Hepatocyte (in vitro differentiated cells): ENCODE results near the gene RD3L. TPM values are rescaled to one million over a fixed set of nuclear protein-coding genes. Genes with fewer than 3 reads are reported as not detected.

ENCODE experiments used
- DNase-seq: peaks from one replicate; pipeline ENCODE4 v3.0.0-alpha.2; 2016; ENCODE audit warnings: low spot score
- H2AFZ ChIP-seq: fragments of 200-600 bp; sonication (generic); 2 replicates; pipeline ENCODE4 v1.6.0; 2016; ENCODE audit warnings: antibody characterized with exemption, mild to moderate bottlenecking
- H3K27ac ChIP-seq: fragments of 200-600 bp; sonication (generic); 2 replicates; pipeline ENCODE4 v1.5.1; 2016; ENCODE audit warnings: mild to moderate bottlenecking
- H3K27me3 ChIP-seq: fragments of 200-600 bp; sonication (generic); 2 replicates; pipeline ENCODE4 v1.6.1; 2016
- H3K36me3 ChIP-seq: fragments of 200-600 bp; sonication (generic); replicated peaks from 2 replicates; pipeline ENCODE4 v1.5.1; 2016; ENCODE audit warnings: low read depth; ENCODE audit not compliant: insufficient read depth
- H3K4me1 ChIP-seq: fragments of 200-600 bp; sonication (generic); 2 replicates; pipeline ENCODE4 v1.5.1; 2016; ENCODE audit warnings: mild to moderate bottlenecking, moderate library complexity; ENCODE audit not compliant: insufficient read depth
- H3K4me2 ChIP-seq: fragments of 200-600 bp; sonication (generic); 2 replicates; pipeline ENCODE4 v1.6.0; 2016
- H3K4me3 ChIP-seq: fragments of 200-600 bp; sonication (generic); 2 replicates; pipeline ENCODE4 v1.5.1; 2016; ENCODE audit warnings: mild to moderate bottlenecking
- H3K79me2 ChIP-seq: fragments of 200-600 bp; sonication (generic); 2 replicates; pipeline ENCODE4 v1.6.0; 2017; ENCODE audit warnings: mild to moderate bottlenecking
- H3K9me2 ChIP-seq: fragments of 200-600 bp; sonication (generic); replicated peaks from 2 replicates; pipeline ENCODE4 v1.6.0; 2017; ENCODE audit warnings: mild to moderate bottlenecking; ENCODE audit not compliant: insufficient read depth
- H3K9me3 ChIP-seq: fragments of 200-600 bp; sonication (generic); 2 replicates; pipeline ENCODE4 v1.5.1; 2016; ENCODE audit warnings: low read depth, mild to moderate bottlenecking
- H4K20me1 ChIP-seq: fragments of 200-600 bp; sonication (generic); 2 replicates; pipeline ENCODE4 v1.6.0; 2016; ENCODE audit warnings: mild to moderate bottlenecking; ENCODE audit not compliant: insufficient read depth, poor library complexity, severe bottlenecking
- EZH2 ChIP-seq: fragments of 200-600 bp; sonication (generic); IDR thresholded peaks from 2 replicates; pipeline ENCODE4 v1.6.1; 2016; ENCODE audit warnings: antibody characterized with exemption, mild to moderate bottlenecking, borderline replicate concordance
- EZH2phosphoT487 ChIP-seq: fragments of 200-600 bp; sonication (generic); IDR thresholded peaks from one replicate; pipeline ENCODE4 v1.6.1; 2018; ENCODE audit warnings: antibody characterized with exemption, mild to moderate bottlenecking, low read depth, moderate library complexity; ENCODE audit not compliant: unreplicated experiment, severe bottlenecking
- WGBS: methylation state at CpG from one replicate; pipeline ENCODE4 v1.1.6; 2016; ENCODE audit warnings: low lambda C conversion rate; ENCODE audit errors: missing lambda C conversion rate; 5-methylcytosine and 5-hydroxymethylcytosine counted together
- polyA plus RNA-seq: library from polyadenylated mRNA; unstranded; fragments of >200 nt; fragmentation: Nextera tagmentation; extraction: Ambion mirVana; gene quantifications from 2 replicates; pipeline ENCODE4 v1.2.1, GENCODE V29; 2016
- total RNA-seq: library from RNA; depleted of rRNA; stranded (reverse); fragments of >200 nt; gene quantifications from 2 replicates; pipeline ENCODE4 v1.2.3, GENCODE V29; 2014
- TF ChIP-seq, protein P1 (sequence below): fragments of 200-600 bp; sonication (generic); IDR thresholded peaks from 2 replicates; pipeline ENCODE4 v1.5.1; 2016; ENCODE audit warnings: antibody characterized with exemption, mild to moderate bottlenecking; ENCODE audit not compliant: poor library complexity

RD3L gene
- total and polyA plus RNA-seq, 2 experiments from 2014 or later: not detected

DNA sequence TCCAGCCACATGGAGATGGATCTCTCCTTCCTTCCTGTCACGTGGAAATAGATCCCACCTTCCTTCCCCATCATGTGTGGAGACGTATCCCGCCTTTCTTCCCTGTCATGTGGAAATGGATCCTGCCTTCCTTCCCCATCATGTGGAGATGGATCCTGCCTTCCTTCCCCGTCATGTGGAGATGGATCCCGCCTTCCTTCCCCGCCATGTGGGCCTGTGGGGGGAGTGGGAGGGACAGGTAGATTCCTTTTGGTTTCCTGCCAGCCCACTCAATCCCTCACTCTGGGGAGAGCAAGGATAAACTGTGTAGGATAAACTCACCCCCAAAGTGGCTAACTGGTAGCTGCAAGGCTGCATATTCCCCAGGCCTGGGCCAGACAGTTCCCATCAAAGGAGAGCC, 45.8 kb downstream of the RD3L start:
- no peaks in the 10 kb centered on the region for H3K9me3 ChIP-seq
- no peaks in the 10 kb centered on the region for H3K79me2 ChIP-seq
- peak overlapping the region; percentile 30 for H3K4me2 ChIP-seq
- no peak overlapping the region for H3K4me3 ChIP-seq
- no peak overlapping the region for H2AFZ ChIP-seq
- TF ChIP-seq EZH2 (no peak), EZH2phosphoT487 (no peak)
- TF ChIP-seq, protein P1, sequence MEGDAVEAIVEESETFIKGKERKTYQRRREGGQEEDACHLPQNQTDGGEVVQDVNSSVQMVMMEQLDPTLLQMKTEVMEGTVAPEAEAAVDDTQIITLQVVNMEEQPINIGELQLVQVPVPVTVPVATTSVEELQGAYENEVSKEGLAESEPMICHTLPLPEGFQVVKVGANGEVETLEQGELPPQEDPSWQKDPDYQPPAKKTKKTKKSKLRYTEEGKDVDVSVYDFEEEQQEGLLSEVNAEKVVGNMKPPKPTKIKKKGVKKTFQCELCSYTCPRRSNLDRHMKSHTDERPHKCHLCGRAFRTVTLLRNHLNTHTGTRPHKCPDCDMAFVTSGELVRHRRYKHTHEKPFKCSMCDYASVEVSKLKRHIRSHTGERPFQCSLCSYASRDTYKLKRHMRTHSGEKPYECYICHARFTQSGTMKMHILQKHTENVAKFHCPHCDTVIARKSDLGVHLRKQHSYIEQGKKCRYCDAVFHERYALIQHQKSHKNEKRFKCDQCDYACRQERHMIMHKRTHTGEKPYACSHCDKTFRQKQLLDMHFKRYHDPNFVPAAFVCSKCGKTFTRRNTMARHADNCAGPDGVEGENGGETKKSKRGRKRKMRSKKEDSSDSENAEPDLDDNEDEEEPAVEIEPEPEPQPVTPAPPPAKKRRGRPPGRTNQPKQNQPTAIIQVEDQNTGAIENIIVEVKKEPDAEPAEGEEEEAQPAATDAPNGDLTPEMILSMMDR: no peak
- DNase-seq: no peak
- H3K36me3 ChIP-seq: no peaks in the 10 kb centered on the region
- peak overlapping the region; percentile 55 for H3K27ac ChIP-seq
- peaks cover 7% of the 10 kb centered on the region for H3K4me1 ChIP-seq
- WGBS: 82% methylated on average over 6 of the region's 6 CpGs
- H4K20me1 ChIP-seq: no peaks in the 10 kb centered on the region
- H3K9me2 ChIP-seq: no peaks in the 10 kb centered on the region
- H3K27me3 ChIP-seq: no peaks in the 10 kb centered on the region

DNA sequence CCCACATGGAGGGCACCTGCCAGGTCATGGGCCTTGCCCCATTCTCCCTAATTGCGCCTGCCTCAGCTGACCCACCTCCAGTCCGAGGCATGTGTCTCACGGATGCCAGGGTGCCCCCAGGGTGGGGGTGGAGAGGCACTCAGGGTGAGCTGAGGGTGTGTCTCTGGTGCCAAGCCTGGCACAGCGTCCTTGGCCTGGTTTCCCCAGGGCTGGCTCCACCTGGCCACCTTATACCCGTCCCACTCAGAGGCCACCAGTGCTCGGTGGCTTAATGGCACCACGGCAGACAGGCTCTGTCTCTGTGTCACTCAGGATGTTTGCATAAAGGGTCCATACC, 47.6 kb downstream of the RD3L start:
- H3K9me3 ChIP-seq: no peaks in the 10 kb centered on the region
- TF ChIP-seq EZH2phosphoT487 (no peak), EZH2 (no peak)
- TF ChIP-seq, protein P1: no peak
- H3K4me3 ChIP-seq: no peak overlapping the region
- no peak overlapping the region for H3K27ac ChIP-seq
- H3K9me2 ChIP-seq: no peaks in the 10 kb centered on the region
- peaks cover 7% of the 10 kb centered on the region for H3K4me1 ChIP-seq
- H4K20me1 ChIP-seq: no peaks in the 10 kb centered on the region
- H2AFZ ChIP-seq: no peak overlapping the region
- no peak overlapping the region for H3K4me2 ChIP-seq
- no peaks in the 10 kb centered on the region for H3K79me2 ChIP-seq
- H3K27me3 ChIP-seq: no peaks in the 10 kb centered on the region
- H3K36me3 ChIP-seq: no peaks in the 10 kb centered on the region
- no peak for DNase-seq
- whole genome bisulfite sequencing: 91% methylated on average over 7 of the region's 7 CpGs

DNA sequence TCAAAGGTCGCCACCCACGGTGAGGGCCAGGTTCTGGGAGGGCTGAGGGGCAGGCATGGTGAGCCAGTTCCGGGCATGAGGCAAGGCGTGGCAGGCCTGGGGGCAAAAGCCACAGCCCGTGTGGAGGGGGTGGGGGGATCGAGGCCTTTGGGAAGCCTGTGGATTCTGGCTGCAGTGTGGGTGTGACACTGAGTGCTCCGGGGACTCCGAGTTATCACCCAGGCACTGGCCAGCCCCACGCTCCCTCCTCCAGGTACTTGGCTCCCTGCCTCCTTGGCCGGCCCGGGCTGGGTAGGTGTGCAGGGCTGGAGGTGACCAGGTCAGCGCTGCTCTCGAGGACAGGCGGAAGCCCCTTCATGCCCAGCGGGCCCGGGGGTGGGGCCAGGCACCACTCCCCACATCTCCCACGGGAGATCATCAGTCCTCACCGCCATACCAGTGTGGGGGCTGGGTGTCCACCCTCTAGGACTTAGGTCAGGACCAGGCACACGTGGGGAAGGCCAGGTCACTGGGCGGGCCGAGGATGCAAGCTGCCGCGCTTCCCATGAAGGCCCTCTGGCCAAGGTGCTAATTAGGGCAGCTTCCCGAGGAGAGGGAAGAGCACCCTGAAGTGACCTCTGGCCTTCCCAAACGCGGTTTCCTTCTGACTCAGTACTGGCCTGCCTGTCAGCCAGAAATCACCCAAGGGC, 48.2 kb downstream of the RD3L start:
- H4K20me1 ChIP-seq: no peaks in the 10 kb centered on the region
- no peaks in the 10 kb centered on the region for H3K27me3 ChIP-seq
- H3K36me3 ChIP-seq: no peaks in the 10 kb centered on the region
- H3K9me2 ChIP-seq: no peaks in the 10 kb centered on the region
- H3K9me3 ChIP-seq: no peaks in the 10 kb centered on the region
- no peak overlapping the region for H2AFZ ChIP-seq
- WGBS: 72% methylated on average over 21 of the region's 26 CpGs
- H3K27ac ChIP-seq: no peak overlapping the region
- TF ChIP-seq EZH2phosphoT487: no peak
- TF ChIP-seq, protein P1: no peak
- no peak for TF ChIP-seq EZH2
- no peak overlapping the region for H3K4me3 ChIP-seq
- DNase-seq: no peak
- no peaks in the 10 kb centered on the region for H3K79me2 ChIP-seq
- no peak overlapping the region for H3K4me2 ChIP-seq
- peaks cover 7% of the 10 kb centered on the region for H3K4me1 ChIP-seq
